HCT116 (cell line): Measurements from ENCODE around the gene NCKAP5. TPM values are rescaled to one million over a fixed set of nuclear protein-coding genes. Genes with fewer than 3 reads are reported as not detected.

Source experiments
- ATAC-seq: fragments of 200-7000 bp; cut with Tn5 transposase; 2 replicates; pipeline ENCODE4 v1.9.1; 2020; ENCODE audit warnings: mild to moderate bottlenecking, moderate library complexity
- BruUV-seq: library from RNA; stranded (reverse); fragments of 400-500 nt; replicated peaks from 2 replicates; lab custom pipeline; 2021; lab: Mats Ljungman, UMichigan
- CTCF ChIA-PET: fragments of 300-600 bp; sonication (Branson Sonifier 250); formaldehyde crosslinking; loops from one replicate; lab custom pipeline; 2021; ENCODE audit warnings: antibody characterized with exemption; lab: Charles Lee
- POLR2A ChIA-PET: fragments of 300-600, 350-600 bp; sonication (Branson Sonifier 250); formaldehyde crosslinking; loops from one replicate; lab custom pipeline; 2021; ENCODE audit warnings: antibody characterized with exemption; lab: Charles Lee
- RAD21 ChIA-PET, 2 experiments: fragments of 300-600 bp; sonication (Branson Sonifier 250); formaldehyde crosslinking; loops; one replicate each; lab custom pipeline; 2023; ENCODE audit warnings: low total read pairs in 2 of 2; ENCODE audit not compliant: uncharacterized antibody in 2 of 2, unreplicated experiment in 2 of 2, low non-redundant PET in 1 of 2; lab: Charles Lee
- DNase-seq: peaks from one replicate; pipeline ENCODE4 v3.0.0-alpha.2; 2010; ENCODE audit warnings: low read depth, low spot score
- H2AFZ ChIP-seq: fragments of 200-600 bp; shearing (Covaris generic), sonication (generic); 2 replicates; pipeline ENCODE4 v1.6.1; 2017; ENCODE audit warnings: low read depth, mixed run types, mixed read lengths, antibody characterized with exemption, low read length; ENCODE audit not compliant: poor library complexity, severe bottlenecking
- H3K27ac ChIP-seq: 2 replicates; pipeline ENCODE4 v1.5.1; 2012; ENCODE audit warnings: low read depth, low read length
- H3K27me3 ChIP-seq: fragments of 200-600 bp; sonication (generic); 2 replicates; pipeline ENCODE4 v1.6.1; 2016; ENCODE audit warnings: mixed run types, low read length, mixed read lengths; ENCODE audit not compliant: insufficient read depth
- H3K36me3 ChIP-seq, 2 experiments: fragments of 200-500 bp in 1 of 2; fragments of 200-600 bp in 1 of 2; sonication (Bioruptor generic) in 1 of 2; sonication (generic) in 1 of 2; 2 replicates each; pipeline versions ENCODE4 v1.5.1 to v1.6.1; 2014 to 2016; ENCODE audit warnings: low read length in 2 of 2, inconsistent platforms in 1 of 2, mixed read lengths in 1 of 2, mixed run types in 1 of 2; ENCODE audit not compliant: insufficient read depth in 2 of 2, control insufficient read depth in 1 of 2
- H3K4me1 ChIP-seq, 2 experiments: fragments of 200-600 bp in 1 of 2; sonication (generic) in 1 of 2; 2 replicates each; pipeline versions ENCODE4 v1.5.1 to v1.6.1; 2012 to 2017; ENCODE audit warnings: low read length in 2 of 2, inconsistent platforms in 1 of 2, mild to moderate bottlenecking in 1 of 2, mixed read lengths in 1 of 2, mixed run types in 1 of 2, moderate library complexity in 1 of 2; ENCODE audit not compliant: insufficient read depth in 2 of 2, control insufficient read depth in 1 of 2
- H3K4me2 ChIP-seq: fragments of 200-600 bp; sonication (generic); 2 replicates; pipeline ENCODE4 v1.6.1; 2017; ENCODE audit warnings: mixed run types, low read length, mixed read lengths
- H3K4me3 ChIP-seq, 2 experiments: fragments of 200-600 bp in 1 of 2; sonication (generic) in 1 of 2; replicated peaks in 1 of 2; 2 replicates each; pipeline ENCODE4 v1.5.1; 2011 to 2016; ENCODE audit warnings: low read length in 2 of 2, control low read depth in 1 of 2, low read depth in 1 of 2, mild to moderate bottlenecking in 1 of 2, mixed read lengths in 1 of 2, mixed run types in 1 of 2
- H3K79me2 ChIP-seq: fragments of 200-600 bp; sonication (generic); 2 replicates; pipeline ENCODE4 v1.6.1; 2017; ENCODE audit warnings: mild to moderate bottlenecking, mixed run types, low read length, moderate library complexity, mixed read lengths; ENCODE audit not compliant: insufficient read depth
- H3K9ac ChIP-seq: fragments of 200-600 bp; sonication (generic); 2 replicates; pipeline ENCODE4 v1.6.1; 2016; ENCODE audit warnings: low read length, mixed read lengths
- H3K9me2 ChIP-seq: fragments of 200-600 bp; sonication (generic), shearing (Covaris generic); 2 replicates; pipeline ENCODE4 v1.6.1; 2017; ENCODE audit warnings: mixed run types, mild to moderate bottlenecking, moderate library complexity; ENCODE audit not compliant: insufficient read depth
- H3K9me3 ChIP-seq, 2 experiments: fragments of 200-500 bp in 1 of 2; fragments of 200-600 bp in 1 of 2; sonication (Bioruptor generic) in 1 of 2; sonication (generic) in 1 of 2; 2 replicates each; pipeline ENCODE4 v1.6.1; 2014 to 2017; ENCODE audit warnings: low read length in 2 of 2, mixed read lengths in 2 of 2, inconsistent platforms in 1 of 2, low read depth in 1 of 2, mild to moderate bottlenecking in 1 of 2, mixed run types in 1 of 2, moderate library complexity in 1 of 2; ENCODE audit not compliant: control insufficient read depth in 1 of 2, insufficient read depth in 1 of 2
- H4K20me1 ChIP-seq: fragments of 200-600 bp; sonication (generic), shearing (Covaris generic); 2 replicates; pipeline ENCODE4 v1.6.1; 2017; ENCODE audit warnings: mixed run types, mild to moderate bottlenecking, moderate library complexity; ENCODE audit not compliant: insufficient read depth
- EGR1 ChIP-seq: IDR thresholded peaks from 2 replicates; pipeline ENCODE4 v1.6.1; 2012; ENCODE audit warnings: low read depth
- ELF1 ChIP-seq: IDR thresholded peaks from 2 replicates; pipeline ENCODE4 v1.6.1; 2012; ENCODE audit warnings: low read depth, borderline replicate concordance
- EZH2 ChIP-seq: fragments of 200-600 bp; sonication (generic); IDR thresholded peaks from 2 replicates; pipeline ENCODE4 v1.6.1; 2017; ENCODE audit warnings: antibody characterized with exemption, mixed run types
- EZH2phosphoT487 ChIP-seq: fragments of 200-600 bp; IDR thresholded peaks from 2 replicates; pipeline ENCODE4 v1.6.1; 2018; ENCODE audit warnings: antibody characterized with exemption, borderline replicate concordance
- POLR2AphosphoS5 ChIP-seq: IDR thresholded peaks from 2 replicates; pipeline ENCODE4 v1.6.1; 2011; ENCODE audit warnings: mild to moderate bottlenecking, low read depth, low read length, moderate library complexity
- RAD21 ChIP-seq: IDR thresholded peaks from 2 replicates; pipeline ENCODE4 v1.6.1; 2012; ENCODE audit warnings: low read depth, mild to moderate bottlenecking
- SIN3A ChIP-seq: IDR thresholded peaks from 2 replicates; pipeline ENCODE4 v1.6.1; 2012; ENCODE audit warnings: low read depth
- SRF ChIP-seq: IDR thresholded peaks from 2 replicates; pipeline ENCODE4 v1.6.1; 2012; ENCODE audit warnings: low read depth
- TCF7L2 ChIP-seq: IDR thresholded peaks from 2 replicates; pipeline ENCODE4 v1.7.0; 2011; ENCODE audit warnings: borderline replicate concordance, inconsistent platforms; ENCODE audit not compliant: insufficient read depth, insufficient read length; ENCODE audit errors: extremely low read depth
- ZFX ChIP-seq: fragments of 450-650 bp; IDR thresholded peaks from 2 replicates; pipeline ENCODE4 v1.6.1; 2017
- ZNF274 ChIP-seq: fragments of 200-500 bp; sonication (Bioruptor generic); IDR thresholded peaks from 2 replicates; pipeline ENCODE4 v1.6.1; 2014; ENCODE audit warnings: mild to moderate bottlenecking, low read depth, low read length, inconsistent platforms
- intact Hi-C: fragments of 100-400 bp; cut with micrococcal nuclease; formaldehyde crosslinking; loops from 2 replicates; pipeline ENCODE4 v1.10.0; 2022
- total RNA-seq: library from RNA; stranded (reverse); gene quantifications from one replicate; pipeline ENCODE4 v1.2.1, GENCODE V29; 2021; ENCODE audit not compliant: unreplicated experiment
- TF ChIP-seq, protein P1 (sequence below), 3 experiments: fragments of 200-600 bp in 1 of 3; sonication (generic) in 1 of 3; IDR thresholded peaks in 2 of 3; conservative IDR thresholded peaks in 1 of 3; 2 replicates each; pipeline ENCODE4 v1.5.1; 2012 to 2017; ENCODE audit warnings: low read depth in 2 of 3, low read length in 2 of 3, antibody characterized with exemption in 1 of 3, borderline replicate concordance in 1 of 3, control low read depth in 1 of 3, mild to moderate bottlenecking in 1 of 3, mixed read lengths in 1 of 3, mixed run types in 1 of 3, moderate library complexity in 1 of 3; ENCODE audit not compliant: insufficient read depth in 1 of 3
- TF ChIP-seq, protein P2 (sequence below): IDR thresholded peaks from 2 replicates; pipeline ENCODE4 v1.6.1; 2012; ENCODE audit warnings: low read depth
- TF ChIP-seq, protein P3 (sequence below): IDR thresholded peaks from 2 replicates; pipeline ENCODE4 v1.6.1; 2011; ENCODE audit warnings: mild to moderate bottlenecking, low read length, moderate library complexity; ENCODE audit not compliant: insufficient replicate concordance; ENCODE audit errors: extremely low read depth
- TF ChIP-seq, protein P4 (sequence below): IDR thresholded peaks from 2 replicates; pipeline ENCODE4 v1.6.1; 2012
- TF ChIP-seq, protein P5 (sequence below): IDR thresholded peaks from 2 replicates; pipeline ENCODE4 v1.6.1; 2012

Gene NCKAP5
- total RNA-seq, 1 experiment from 2014 or later: 0.30 TPM

DNA sequence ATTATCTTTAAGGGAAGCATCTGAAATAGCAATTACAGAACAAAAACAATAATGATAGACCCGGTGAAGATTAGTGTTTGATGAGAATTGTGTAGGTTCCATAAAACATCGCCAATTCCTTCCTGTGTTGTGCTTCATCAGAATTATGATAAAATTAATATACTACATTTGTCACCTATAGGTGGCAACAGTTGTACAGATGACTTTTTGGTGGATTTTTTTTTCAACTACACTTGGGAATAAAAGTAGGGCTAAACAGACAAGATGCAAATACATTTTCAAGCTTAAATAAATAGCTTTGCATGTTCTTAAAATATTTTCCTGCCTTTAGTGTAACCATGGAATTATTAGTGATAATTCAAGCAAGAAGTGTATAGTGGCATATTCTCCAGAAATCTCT is 891.3 kb downstream of the NCKAP5 start:
- no peaks in the 10 kb centered on the region for H4K20me1 ChIP-seq
- no peaks in the 10 kb centered on the region for H3K36me3 ChIP-seq
- peaks cover 71% of the 10 kb centered on the region for H3K27me3 ChIP-seq
- no peak overlapping the region for H3K4me2 ChIP-seq
- CTCF ChIA-PET: interaction anchor here (1.0 kb wide), 1 partner anchor 494 kb away, joined by 3 read pairs; no protein-coding TSS in a partner anchor
- H3K4me3 ChIP-seq: no peak overlapping the region
- no TSS peak for BruUV-seq
- H3K9me3 ChIP-seq: no peaks in the 10 kb centered on the region
- POLR2A ChIA-PET: no interaction called here
- H3K9ac ChIP-seq: no peak overlapping the region
- DNase-seq: no peak
- intact Hi-C loops: loop anchor here (10.0 kb wide), 2 partner anchors 498 to 1168 kb away; no protein-coding TSS in a partner anchor
- H3K27ac ChIP-seq: no peak overlapping the region
- H2AFZ ChIP-seq: no peak overlapping the region
- no peaks in the 10 kb centered on the region for H3K79me2 ChIP-seq
- no peak for ATAC-seq
- TF ChIP-seq POLR2AphosphoS5: no peak
- no peak for TF ChIP-seq EGR1
- TF ChIP-seq SRF: no peak
- TF ChIP-seq RAD21: peak; percentile 39; the same call in 1 of the 2 replicates
- TF ChIP-seq, protein P1, sequence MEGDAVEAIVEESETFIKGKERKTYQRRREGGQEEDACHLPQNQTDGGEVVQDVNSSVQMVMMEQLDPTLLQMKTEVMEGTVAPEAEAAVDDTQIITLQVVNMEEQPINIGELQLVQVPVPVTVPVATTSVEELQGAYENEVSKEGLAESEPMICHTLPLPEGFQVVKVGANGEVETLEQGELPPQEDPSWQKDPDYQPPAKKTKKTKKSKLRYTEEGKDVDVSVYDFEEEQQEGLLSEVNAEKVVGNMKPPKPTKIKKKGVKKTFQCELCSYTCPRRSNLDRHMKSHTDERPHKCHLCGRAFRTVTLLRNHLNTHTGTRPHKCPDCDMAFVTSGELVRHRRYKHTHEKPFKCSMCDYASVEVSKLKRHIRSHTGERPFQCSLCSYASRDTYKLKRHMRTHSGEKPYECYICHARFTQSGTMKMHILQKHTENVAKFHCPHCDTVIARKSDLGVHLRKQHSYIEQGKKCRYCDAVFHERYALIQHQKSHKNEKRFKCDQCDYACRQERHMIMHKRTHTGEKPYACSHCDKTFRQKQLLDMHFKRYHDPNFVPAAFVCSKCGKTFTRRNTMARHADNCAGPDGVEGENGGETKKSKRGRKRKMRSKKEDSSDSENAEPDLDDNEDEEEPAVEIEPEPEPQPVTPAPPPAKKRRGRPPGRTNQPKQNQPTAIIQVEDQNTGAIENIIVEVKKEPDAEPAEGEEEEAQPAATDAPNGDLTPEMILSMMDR (IDR thresholded peaks at IDR 0.05 in 2 of 3, conservative IDR thresholded peaks at IDR 0.05 in 1 of 3; ENCODE audit: borderline replicate concordance in 1 of 3, insufficient read depth in 1 of 3, low read depth in 2 of 3, low read length in 2 of 3): peak; percentile 1 to 47 (median 15); a peak in 4 of 6 replicates
- no peak for TF ChIP-seq EZH2phosphoT487
- TF ChIP-seq ZNF274: no peak
- TF ChIP-seq TCF7L2: no peak
- no peak for TF ChIP-seq SIN3A
- TF ChIP-seq ZFX: no peak
- no peak for TF ChIP-seq EZH2
- TF ChIP-seq, protein P2, sequence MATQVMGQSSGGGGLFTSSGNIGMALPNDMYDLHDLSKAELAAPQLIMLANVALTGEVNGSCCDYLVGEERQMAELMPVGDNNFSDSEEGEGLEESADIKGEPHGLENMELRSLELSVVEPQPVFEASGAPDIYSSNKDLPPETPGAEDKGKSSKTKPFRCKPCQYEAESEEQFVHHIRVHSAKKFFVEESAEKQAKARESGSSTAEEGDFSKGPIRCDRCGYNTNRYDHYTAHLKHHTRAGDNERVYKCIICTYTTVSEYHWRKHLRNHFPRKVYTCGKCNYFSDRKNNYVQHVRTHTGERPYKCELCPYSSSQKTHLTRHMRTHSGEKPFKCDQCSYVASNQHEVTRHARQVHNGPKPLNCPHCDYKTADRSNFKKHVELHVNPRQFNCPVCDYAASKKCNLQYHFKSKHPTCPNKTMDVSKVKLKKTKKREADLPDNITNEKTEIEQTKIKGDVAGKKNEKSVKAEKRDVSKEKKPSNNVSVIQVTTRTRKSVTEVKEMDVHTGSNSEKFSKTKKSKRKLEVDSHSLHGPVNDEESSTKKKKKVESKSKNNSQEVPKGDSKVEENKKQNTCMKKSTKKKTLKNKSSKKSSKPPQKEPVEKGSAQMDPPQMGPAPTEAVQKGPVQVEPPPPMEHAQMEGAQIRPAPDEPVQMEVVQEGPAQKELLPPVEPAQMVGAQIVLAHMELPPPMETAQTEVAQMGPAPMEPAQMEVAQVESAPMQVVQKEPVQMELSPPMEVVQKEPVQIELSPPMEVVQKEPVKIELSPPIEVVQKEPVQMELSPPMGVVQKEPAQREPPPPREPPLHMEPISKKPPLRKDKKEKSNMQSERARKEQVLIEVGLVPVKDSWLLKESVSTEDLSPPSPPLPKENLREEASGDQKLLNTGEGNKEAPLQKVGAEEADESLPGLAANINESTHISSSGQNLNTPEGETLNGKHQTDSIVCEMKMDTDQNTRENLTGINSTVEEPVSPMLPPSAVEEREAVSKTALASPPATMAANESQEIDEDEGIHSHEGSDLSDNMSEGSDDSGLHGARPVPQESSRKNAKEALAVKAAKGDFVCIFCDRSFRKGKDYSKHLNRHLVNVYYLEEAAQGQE: no peak
- TF ChIP-seq, protein P3, sequence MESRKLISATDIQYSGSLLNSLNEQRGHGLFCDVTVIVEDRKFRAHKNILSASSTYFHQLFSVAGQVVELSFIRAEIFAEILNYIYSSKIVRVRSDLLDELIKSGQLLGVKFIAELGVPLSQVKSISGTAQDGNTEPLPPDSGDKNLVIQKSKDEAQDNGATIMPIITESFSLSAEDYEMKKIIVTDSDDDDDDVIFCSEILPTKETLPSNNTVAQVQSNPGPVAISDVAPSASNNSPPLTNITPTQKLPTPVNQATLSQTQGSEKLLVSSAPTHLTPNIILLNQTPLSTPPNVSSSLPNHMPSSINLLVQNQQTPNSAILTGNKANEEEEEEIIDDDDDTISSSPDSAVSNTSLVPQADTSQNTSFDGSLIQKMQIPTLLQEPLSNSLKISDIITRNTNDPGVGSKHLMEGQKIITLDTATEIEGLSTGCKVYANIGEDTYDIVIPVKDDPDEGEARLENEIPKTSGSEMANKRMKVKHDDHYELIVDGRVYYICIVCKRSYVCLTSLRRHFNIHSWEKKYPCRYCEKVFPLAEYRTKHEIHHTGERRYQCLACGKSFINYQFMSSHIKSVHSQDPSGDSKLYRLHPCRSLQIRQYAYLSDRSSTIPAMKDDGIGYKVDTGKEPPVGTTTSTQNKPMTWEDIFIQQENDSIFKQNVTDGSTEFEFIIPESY: no peak
- TF ChIP-seq ELF1: no peak
- TF ChIP-seq, protein P4, sequence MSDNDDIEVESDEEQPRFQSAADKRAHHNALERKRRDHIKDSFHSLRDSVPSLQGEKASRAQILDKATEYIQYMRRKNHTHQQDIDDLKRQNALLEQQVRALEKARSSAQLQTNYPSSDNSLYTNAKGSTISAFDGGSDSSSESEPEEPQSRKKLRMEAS: no peak
- TF ChIP-seq, protein P5, sequence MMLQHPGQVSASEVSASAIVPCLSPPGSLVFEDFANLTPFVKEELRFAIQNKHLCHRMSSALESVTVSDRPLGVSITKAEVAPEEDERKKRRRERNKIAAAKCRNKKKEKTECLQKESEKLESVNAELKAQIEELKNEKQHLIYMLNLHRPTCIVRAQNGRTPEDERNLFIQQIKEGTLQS: no peak
- TF ChIP-seq, all 23 proteins: peak for 2
- no peaks in the 10 kb centered on the region; the same call in 1 of the 2 replicates for H3K9me2 ChIP-seq
- RAD21 ChIA-PET: no interaction called here
- H3K4me1 ChIP-seq: no peaks in the 10 kb centered on the region
